ENCODE results near the gene DHX30. TPM values are rescaled to one million over a fixed set of nuclear protein-coding genes. Genes with fewer than 3 reads are reported as not detected.

DHX30 gene
- total RNA-seq, 1 donor: 59.4 TPM

DNA sequence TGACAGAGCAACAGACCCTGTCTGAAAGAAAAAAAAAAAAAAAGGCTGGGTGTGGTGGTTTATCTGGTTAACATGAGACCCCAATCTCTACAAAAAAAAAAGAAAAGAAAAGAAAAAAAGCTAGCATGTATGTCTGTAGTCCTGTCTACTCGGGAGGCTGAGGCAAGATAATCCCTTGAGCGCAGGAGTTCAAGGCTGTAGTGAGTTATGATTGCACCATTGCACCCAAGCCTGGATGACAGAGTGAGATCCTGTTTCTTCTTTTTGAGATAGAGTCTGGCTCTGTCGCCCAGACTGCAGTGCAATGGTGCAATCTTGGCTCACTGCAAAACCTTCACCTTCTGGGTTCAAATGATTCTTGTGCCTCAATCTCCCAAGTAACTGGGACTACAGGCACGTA is 8.4 kb upstream of the DHX30 start:
- Histone ChIP-seq H3K4me3 (ENCODE audit: insufficient read depth, low read length) (no peak overlapping the region), H3K36me3 (ENCODE audit: insufficient read depth, low read length) (no peaks in the 10 kb centered on the region), H3K4me1 (ENCODE audit: insufficient read depth, low read length) (no peaks in the 10 kb centered on the region), H3K79me2 (ENCODE audit: insufficient read depth, low read length) (no peaks in the 10 kb centered on the region), H4K20me1 (ENCODE audit: insufficient read depth, low read length) (no peaks in the 10 kb centered on the region), H2AFZ (ENCODE audit: low read length) (no peak overlapping the region), H3K27ac (ENCODE audit: low read depth, low read length) (no peak overlapping the region), H3K27me3 (ENCODE audit: insufficient read depth, low read length) (no peaks in the 10 kb centered on the region), H3K4me2 (ENCODE audit: insufficient read depth, low read length) (no peak overlapping the region), H3K9me3 (ENCODE audit: low read depth, low read length) (no peaks in the 10 kb centered on the region)
- TF ChIP-seq, protein P1, sequence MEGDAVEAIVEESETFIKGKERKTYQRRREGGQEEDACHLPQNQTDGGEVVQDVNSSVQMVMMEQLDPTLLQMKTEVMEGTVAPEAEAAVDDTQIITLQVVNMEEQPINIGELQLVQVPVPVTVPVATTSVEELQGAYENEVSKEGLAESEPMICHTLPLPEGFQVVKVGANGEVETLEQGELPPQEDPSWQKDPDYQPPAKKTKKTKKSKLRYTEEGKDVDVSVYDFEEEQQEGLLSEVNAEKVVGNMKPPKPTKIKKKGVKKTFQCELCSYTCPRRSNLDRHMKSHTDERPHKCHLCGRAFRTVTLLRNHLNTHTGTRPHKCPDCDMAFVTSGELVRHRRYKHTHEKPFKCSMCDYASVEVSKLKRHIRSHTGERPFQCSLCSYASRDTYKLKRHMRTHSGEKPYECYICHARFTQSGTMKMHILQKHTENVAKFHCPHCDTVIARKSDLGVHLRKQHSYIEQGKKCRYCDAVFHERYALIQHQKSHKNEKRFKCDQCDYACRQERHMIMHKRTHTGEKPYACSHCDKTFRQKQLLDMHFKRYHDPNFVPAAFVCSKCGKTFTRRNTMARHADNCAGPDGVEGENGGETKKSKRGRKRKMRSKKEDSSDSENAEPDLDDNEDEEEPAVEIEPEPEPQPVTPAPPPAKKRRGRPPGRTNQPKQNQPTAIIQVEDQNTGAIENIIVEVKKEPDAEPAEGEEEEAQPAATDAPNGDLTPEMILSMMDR (IDR thresholded peaks at IDR 0.05; ENCODE audit: extremely low read depth, low read depth, low read length): no peak
- DNase-seq (ENCODE audit: insufficient read length, low spot score, missing footprints): no peak

DNA sequence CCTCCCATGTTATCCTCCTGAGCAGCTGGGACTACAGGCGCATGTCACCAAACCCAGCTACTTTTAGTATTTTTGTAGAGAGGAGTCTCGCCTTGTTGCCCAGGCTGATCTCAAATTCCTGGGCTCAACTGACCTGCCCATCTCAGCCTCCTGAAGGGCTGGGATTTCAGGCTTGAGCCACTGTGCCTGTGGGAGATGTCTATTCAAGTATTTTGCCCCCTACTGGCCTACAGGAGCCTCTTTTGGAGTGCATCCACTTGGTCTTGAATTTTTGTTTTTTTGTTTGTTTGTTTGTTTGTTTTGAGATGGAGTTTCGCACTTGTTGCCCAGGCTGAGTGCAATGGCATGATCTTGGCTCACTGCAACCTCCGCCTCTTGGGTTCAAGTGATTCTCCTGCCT is 3.2 kb upstream of the DHX30 start:
- DNase-seq (ENCODE audit: insufficient read length, low spot score, missing footprints): no peak
- TF ChIP-seq, protein P1 (IDR thresholded peaks at IDR 0.05; ENCODE audit: extremely low read depth, low read depth, low read length): peak; percentile 47
- Histone ChIP-seq H3K79me2 (ENCODE audit: insufficient read depth, low read length) (peaks cover 14% of the 10 kb centered on the region), H4K20me1 (ENCODE audit: insufficient read depth, low read length) (no peaks in the 10 kb centered on the region), H3K27ac (ENCODE audit: low read depth, low read length) (no peak overlapping the region), H3K9me3 (ENCODE audit: low read depth, low read length) (no peaks in the 10 kb centered on the region), H3K36me3 (ENCODE audit: insufficient read depth, low read length) (no peaks in the 10 kb centered on the region), H2AFZ (ENCODE audit: low read length) (no peak overlapping the region), H3K27me3 (ENCODE audit: insufficient read depth, low read length) (no peaks in the 10 kb centered on the region), H3K4me1 (ENCODE audit: insufficient read depth, low read length) (peaks cover 15% of the 10 kb centered on the region), H3K4me3 (ENCODE audit: insufficient read depth, low read length) (no peak overlapping the region), H3K4me2 (ENCODE audit: insufficient read depth, low read length) (no peak overlapping the region)

DNA sequence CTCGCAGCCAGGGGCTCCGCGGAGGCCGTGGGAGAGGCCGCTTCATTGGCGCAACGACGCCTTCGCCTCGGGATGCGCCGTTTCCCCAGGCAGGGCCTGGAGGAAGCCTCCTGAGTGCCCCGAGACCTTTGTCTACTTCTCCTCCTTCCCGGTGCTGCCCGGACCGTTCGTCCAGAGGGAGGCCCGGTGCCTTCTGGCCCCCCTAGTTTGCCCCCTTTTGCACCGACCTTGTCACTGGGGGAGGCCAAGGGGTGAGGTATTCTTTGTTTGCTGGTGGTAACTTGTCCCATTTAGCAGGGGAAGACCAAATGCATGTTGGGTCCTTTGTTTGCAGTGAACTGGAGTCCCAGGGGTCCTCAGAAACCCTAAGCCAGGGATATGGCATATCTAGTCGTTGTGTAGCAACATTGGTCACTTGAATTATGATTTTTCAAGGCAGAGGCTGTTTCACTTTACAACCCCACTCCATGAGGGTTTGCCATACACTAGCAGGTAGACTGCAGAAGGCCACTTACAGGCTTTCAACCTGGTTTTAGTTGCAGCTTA is 615 bp downstream of the DHX30 start:
- Histone ChIP-seq H3K79me2 (ENCODE audit: insufficient read depth, low read length) (peaks cover 24% of the 10 kb centered on the region), H4K20me1 (ENCODE audit: insufficient read depth, low read length) (no peaks in the 10 kb centered on the region), H3K9me3 (ENCODE audit: low read depth, low read length) (no peaks in the 10 kb centered on the region), H3K36me3 (ENCODE audit: insufficient read depth, low read length) (peaks cover 2% of the 10 kb centered on the region), H2AFZ (ENCODE audit: low read length) (peak overlapping the region; percentile 93), H3K4me2 (ENCODE audit: insufficient read depth, low read length) (peak overlapping the region; percentile 96), H3K4me3 (ENCODE audit: insufficient read depth, low read length) (peak overlapping the region; percentile 84), H3K27ac (ENCODE audit: low read depth, low read length) (peak overlapping the region; percentile 89), H3K27me3 (ENCODE audit: insufficient read depth, low read length) (no peaks in the 10 kb centered on the region), H3K4me1 (ENCODE audit: insufficient read depth, low read length) (peaks cover 15% of the 10 kb centered on the region)
- TF ChIP-seq, protein P1 (IDR thresholded peaks at IDR 0.05; ENCODE audit: extremely low read depth, low read depth, low read length): no peak
- DNase-seq (ENCODE audit: insufficient read length, low spot score, missing footprints): no peak

DNA sequence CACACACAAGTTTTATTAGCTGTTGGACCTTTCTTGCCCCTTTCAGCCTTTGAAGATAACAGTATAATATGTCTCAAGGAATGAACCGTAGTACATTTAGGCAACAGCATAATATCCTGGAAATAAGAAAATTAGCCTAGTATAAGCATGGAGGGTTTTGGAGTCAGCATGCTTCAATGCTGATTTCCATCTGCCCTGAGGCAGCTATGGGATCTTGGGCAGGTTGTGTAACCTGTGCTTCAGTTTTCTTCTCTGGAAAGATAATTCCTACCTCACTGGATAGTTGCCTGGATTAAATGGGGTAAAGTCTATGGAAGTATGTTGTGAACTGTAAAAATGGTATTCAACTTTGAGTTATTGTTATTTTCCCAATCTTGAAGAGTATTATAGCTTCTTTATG is 1.6 kb downstream of the DHX30 start:
- H3K4me2 ChIP-seq (ENCODE audit: insufficient read depth, low read length): no peak overlapping the region
- TF ChIP-seq, protein P1 (IDR thresholded peaks at IDR 0.05; ENCODE audit: extremely low read depth, low read depth, low read length): no peak
- no peak overlapping the region for H3K4me3 ChIP-seq (ENCODE audit: insufficient read depth, low read length)

More for the DNA sequence above, 1.6 kb downstream of the DHX30 start:
- Histone ChIP-seq H3K79me2 (ENCODE audit: insufficient read depth, low read length) (peaks cover 24% of the 10 kb centered on the region), H3K27me3 (ENCODE audit: insufficient read depth, low read length) (no peaks in the 10 kb centered on the region), H3K9me3 (ENCODE audit: low read depth, low read length) (no peaks in the 10 kb centered on the region), H3K27ac (ENCODE audit: low read depth, low read length) (no peak overlapping the region), H3K4me1 (ENCODE audit: insufficient read depth, low read length) (peaks cover 15% of the 10 kb centered on the region), H4K20me1 (ENCODE audit: insufficient read depth, low read length) (no peaks in the 10 kb centered on the region), H2AFZ (ENCODE audit: low read length) (no peak overlapping the region), H3K36me3 (ENCODE audit: insufficient read depth, low read length) (peaks cover 6% of the 10 kb centered on the region)
- DNase-seq (ENCODE audit: insufficient read length, low spot score, missing footprints): no peak

Measured in osteoblast (primary cell).